ENCODE data around the gene PEAR1.

DNA sequence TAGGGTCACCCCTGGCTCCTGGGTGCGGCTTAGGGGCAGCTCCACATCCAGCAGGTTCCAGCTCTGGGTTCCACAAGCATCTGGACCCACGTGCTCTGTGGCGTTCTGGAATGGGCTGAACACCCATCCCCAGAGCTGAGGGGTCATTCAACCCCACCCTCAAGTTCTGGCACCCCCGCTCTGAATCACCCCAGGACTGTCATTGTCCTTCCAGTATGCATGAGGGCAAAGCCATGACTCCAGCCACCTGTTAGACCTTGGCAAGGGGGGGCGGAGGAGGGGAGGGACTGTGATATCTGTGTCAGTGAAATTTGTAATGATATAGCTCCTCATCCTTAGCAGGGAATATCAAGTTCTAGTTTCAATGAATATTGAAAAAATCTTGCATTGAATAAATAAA is 46.9 kb upstream of the PEAR1 start:
- TF ChIP-seq, protein P1, sequence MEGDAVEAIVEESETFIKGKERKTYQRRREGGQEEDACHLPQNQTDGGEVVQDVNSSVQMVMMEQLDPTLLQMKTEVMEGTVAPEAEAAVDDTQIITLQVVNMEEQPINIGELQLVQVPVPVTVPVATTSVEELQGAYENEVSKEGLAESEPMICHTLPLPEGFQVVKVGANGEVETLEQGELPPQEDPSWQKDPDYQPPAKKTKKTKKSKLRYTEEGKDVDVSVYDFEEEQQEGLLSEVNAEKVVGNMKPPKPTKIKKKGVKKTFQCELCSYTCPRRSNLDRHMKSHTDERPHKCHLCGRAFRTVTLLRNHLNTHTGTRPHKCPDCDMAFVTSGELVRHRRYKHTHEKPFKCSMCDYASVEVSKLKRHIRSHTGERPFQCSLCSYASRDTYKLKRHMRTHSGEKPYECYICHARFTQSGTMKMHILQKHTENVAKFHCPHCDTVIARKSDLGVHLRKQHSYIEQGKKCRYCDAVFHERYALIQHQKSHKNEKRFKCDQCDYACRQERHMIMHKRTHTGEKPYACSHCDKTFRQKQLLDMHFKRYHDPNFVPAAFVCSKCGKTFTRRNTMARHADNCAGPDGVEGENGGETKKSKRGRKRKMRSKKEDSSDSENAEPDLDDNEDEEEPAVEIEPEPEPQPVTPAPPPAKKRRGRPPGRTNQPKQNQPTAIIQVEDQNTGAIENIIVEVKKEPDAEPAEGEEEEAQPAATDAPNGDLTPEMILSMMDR (IDR thresholded peaks at IDR 0.05): no peak
- TF ChIP-seq YY1 (IDR thresholded peaks at IDR 0.05; ENCODE audit: low read depth) (no peak), TCF12 (IDR thresholded peaks at IDR 0.05) (no peak)
